UCSD-AML1 (cell line): ENCODE data around the gene GBP7.
"Not testable (repeated sequence)": the region's sequence is repeated elsewhere in the genome, so short reads cannot be mapped to it uniquely, and the experiment has no call there.

Source experiments
- DNase-seq: peaks from one replicate; lab custom pipeline; 2025; ENCODE audit not compliant: unreplicated experiment; lab: John Stamatoyannopoulos, UW

GBP7 gene, protein sequence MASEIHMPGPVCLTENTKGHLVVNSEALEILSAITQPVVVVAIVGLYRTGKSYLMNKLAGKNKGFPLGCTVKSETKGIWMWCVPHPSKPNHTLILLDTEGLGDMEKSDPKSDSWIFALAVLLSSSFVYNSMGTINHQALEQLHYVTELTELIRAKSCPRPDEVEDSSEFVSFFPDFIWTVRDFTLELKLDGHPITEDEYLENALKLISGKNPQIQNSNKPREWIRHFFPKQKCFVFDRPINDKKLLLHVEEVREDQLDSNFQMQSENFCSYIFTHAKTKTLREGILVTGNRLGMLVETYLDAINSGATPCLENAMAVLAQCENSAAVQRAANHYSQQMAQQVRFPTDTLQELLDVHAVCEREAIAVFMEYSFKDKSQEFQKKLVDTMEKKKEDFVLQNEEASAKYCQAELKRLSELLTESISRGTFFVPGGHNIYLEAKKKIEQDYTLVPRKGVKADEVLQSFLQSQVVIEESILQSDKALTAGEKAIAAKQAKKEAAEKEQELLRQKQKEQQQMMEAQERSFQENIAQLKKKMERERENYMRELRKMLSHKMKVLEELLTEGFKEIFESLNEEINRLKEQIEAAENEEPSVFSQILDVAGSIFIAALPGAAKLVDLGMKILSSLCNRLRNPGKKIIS

DNA sequence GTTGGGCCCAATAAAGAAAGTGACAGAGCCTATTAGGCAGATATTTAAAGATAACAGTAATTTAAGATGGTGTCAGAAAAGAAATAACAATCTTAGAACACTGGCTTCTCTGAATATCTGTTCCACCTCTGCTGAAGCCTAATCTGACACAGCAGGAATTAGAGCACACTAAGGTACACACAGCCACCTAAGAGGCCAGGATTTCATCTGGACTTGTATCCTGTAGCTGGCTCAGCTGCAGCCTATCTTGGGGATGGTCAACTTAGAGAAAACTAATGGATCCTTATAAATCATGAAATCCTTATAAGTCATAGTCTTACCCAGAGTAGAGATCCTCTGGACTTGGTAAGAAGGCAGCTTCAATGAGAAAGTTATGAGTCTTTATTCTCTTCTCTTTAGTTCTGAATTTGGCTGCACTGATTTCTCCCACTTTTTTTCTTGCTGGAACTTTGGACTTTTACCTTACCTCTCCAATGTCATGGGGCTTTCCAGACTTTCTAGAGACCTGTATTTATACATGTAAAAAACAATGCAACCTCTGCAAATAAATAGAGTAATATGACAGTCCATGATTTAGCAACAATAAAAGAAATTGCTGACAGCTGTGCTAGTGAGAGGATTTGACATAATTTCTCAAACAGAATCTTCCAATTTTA, at the start of gene GBP7:
TSS of gene GBP7 (minus strand) at position 403 of the 656 bp plus-strand sequence. CDS start 4,068 bp downstream, outside the sequence.
- no peak for DNase-seq

- no peak for DNase-seq
Measured at GRCh38 chr1:89221341-89221740, 45.5 kb upstream of the GBP7 start.

GRCh38 chr1:89219851-89220250, 44.0 kb upstream of the GBP7 start:
- DNase-seq: not testable (repeated sequence)

DNA sequence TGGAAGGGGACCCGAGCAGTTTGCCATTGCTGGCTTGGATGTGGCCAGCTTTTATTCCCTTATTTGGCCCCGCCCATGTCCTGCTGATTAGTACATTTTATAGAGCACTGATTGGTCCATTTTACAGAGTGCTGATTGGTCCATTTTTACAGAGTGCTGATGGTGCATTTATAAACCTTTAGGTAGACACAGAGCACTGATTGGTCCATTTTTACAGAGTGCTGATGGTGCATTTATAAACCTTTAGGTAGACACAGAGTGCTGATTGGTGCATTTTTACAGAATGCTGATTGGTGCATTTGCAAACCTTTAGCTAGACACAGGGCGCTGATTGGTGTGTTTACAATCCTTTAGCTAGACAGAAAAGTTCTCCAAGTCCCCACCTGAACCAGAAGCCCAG, 43.1 kb upstream of the GBP7 start:
- not testable (repeated sequence) for DNase-seq

GRCh38 chr1:89213347-89213746, 37.5 kb upstream of the GBP7 start:
- no peak for DNase-seq

GRCh38 chr1:89211035-89211634, 35.3 kb upstream of the GBP7 start:
- DNase-seq: no peak

- no peak for DNase-seq
Measured at GRCh38 chr1:89206373-89206772, 30.6 kb upstream of the GBP7 start.

DNA sequence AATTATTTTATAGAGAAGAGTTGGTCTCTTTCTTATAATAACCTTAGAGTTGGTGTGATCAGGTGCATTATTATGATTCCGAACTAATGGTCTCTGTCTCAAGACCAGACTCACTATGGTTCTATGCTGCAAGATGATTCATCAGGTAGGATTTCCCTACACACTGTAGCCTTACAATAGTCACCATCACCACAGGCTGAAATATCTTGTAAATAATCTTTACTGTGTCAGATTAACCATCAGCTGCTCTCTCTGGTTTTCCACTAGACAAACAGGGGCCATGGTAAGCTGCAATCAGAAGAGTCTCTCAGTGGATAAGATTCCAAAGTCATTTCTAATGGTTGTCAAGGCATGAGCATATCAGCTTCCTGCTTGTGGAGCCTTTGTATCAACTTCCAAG, 27.4 kb upstream of the GBP7 start:
- DNase-seq: no peak

DNA sequence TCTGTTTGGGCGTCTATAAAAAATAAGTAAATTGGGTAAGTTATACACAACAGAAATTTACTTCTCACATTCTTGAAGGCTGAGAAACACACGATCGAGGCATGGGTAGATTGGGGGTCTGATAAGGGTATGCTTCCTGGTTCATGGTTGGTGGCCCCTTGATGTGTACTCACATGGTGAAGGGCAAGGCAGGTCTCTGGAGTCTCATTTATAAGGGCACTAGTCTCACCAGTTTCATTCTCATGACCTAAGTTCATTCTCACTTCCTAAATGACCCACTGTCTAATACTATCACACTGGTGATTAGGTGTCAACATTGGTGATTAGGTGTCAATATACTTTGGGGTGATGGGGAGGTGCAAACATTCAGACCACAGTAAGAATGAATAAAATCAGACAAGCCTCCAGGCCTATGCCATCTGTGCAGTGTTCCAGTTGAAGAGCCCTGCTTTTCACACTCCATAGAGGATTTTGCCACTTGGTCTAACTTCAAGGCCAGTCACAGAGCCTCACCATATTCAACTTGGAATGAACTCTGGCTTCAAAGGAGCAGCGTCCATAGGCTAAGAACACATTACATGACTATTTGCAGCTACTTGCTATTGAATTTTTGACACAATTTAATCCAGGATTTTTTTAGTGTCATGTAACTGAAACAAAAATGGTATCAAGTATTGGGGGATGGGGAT, 25.4 kb upstream of the GBP7 start:
- DNase-seq: no peak

- no peak for DNase-seq
Measured at GRCh38 chr1:89200663-89201062, 24.9 kb upstream of the GBP7 start.

GRCh38 chr1:89199525-89200031, 23.8 kb upstream of the GBP7 start:
- no peak for DNase-seq

- DNase-seq: peak; percentile 46
Measured at GRCh38 chr1:89198491-89199072, 22.8 kb upstream of the GBP7 start, which contains the start of gene GBP4. Gene GBP4 (minus strand): TSS chr1:89198942. CDS start chr1:89198834, 108 bp downstream.

DNA sequence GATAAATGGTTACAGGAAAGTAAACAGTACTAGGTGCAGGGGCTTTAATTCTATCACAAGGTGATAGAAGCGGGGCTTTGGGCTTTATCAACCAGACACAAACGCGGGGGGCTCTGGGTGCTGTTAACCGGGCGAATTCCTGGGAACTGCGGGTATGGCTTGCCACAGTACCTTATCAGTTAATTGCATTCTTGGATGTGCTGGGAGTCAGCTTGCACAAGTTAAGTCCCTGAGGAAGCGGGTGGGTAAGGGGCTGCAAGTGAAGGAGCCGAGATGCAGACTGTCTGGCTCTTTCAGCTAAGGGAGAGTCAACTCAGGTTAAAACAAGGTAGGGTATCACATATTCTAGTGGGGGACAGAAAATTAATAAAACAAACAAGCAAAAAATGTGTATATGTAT, 22.3 kb upstream of the GBP7 start:
- peak; percentile 34 for DNase-seq

DNA sequence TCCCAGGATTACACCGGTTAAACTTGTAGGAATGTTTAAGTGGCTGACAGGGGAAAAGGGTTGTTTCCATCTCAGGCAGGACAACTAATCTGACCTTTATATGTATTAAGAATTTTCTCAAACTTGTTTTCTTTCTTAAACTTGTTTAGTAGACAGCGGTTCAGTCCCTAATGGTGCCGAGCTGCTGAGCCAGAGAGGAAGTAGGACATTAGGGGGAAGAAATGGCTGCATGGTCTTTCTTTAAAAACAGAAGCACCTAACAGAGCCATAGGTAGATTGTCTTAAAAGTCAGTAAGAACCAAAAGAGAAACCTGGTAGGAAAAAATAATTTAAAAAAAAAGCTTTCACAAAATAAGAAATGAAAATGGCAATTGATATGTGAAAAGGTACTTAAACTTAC, 19.7 kb upstream of the GBP7 start:
- no peak for DNase-seq

DNA sequence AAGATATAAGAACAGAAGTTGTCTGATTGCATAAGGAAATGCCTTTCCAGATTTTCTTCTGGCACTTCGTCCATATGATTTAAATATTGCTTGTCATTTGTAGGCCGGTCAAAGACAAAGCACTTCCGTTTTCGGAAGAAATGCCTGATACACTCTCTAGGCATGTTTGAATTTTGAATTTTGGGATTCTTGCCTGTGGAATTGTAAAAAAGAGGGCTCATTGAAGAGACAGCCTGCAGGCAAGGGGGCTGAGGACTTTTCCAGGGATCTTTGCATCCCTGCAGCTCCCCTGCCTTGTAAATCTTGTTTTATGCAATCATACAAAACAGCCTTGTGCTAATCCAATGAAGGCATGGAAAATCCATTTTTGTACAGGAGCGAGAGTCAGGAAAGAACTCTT, 15.5 kb upstream of the GBP7 start:
- no peak for DNase-seq

- DNase-seq: no peak
Measured at GRCh38 chr1:89190017-89190416, 14.2 kb upstream of the GBP7 start.

- no peak for DNase-seq
Measured at GRCh38 chr1:89179343-89179742, 3.5 kb upstream of the GBP7 start.

- DNase-seq: no peak
Measured at GRCh38 chr1:89176971-89177370, 1.2 kb upstream of the GBP7 start.

GRCh38 chr1:89174491-89174890, 1.3 kb downstream of the GBP7 start:
- no peak for DNase-seq

- DNase-seq: no peak
Measured at GRCh38 chr1:89172468-89173143, 3.2 kb downstream of the GBP7 start.
